HepG2 (cell line): Measurements from ENCODE around the gene DIP2C. TPM values are rescaled to one million over a fixed set of nuclear protein-coding genes. Genes with fewer than 3 reads are reported as not detected.

ENCODE experiments used
- ATF4 ChIP-seq, 2 experiments: fragments of 450-650 bp in 1 of 2; sonication (generic) in 1 of 2; formaldehyde crosslinking; IDR thresholded peaks; 2 replicates each; pipeline versions ENCODE4 v1.5.0 to v1.8.0; 2020 to 2022; ENCODE audit warnings: mild to moderate bottlenecking in 1 of 2, missing genetic modification reagents in 1 of 2
- CREB1 ChIP-seq, 2 experiments: fragments of 450-650 bp in 1 of 2; IDR thresholded peaks; 2 replicates each; pipeline ENCODE4 v1.6.1; 2016 to 2017; ENCODE audit warnings: control low read depth in 1 of 2, mild to moderate bottlenecking in 1 of 2, missing compliant biosample characterization in 1 of 2, missing genetic modification characterization in 1 of 2
- HNRNPL ChIP-seq: fragments of 200-400 bp; formaldehyde crosslinking; IDR thresholded peaks from 2 replicates; pipeline ENCODE4 v1.6.1; 2017; ENCODE audit warnings: mild to moderate bottlenecking, low read depth, low read length
- ISL2 ChIP-seq: sonication (generic); formaldehyde crosslinking; IDR thresholded peaks from 2 replicates; pipeline ENCODE4 v1.5.0; 2020; ENCODE audit warnings: missing genetic modification reagents
- KDM4B ChIP-seq: sonication (generic); formaldehyde crosslinking; IDR thresholded peaks from 2 replicates; pipeline ENCODE4 v1.4.0; 2020; ENCODE audit warnings: missing genetic modification reagents
- MIER3 ChIP-seq: IDR thresholded peaks from 2 replicates; pipeline ENCODE4 v1.6.1; 2016; ENCODE audit warnings: missing compliant biosample characterization, borderline replicate concordance
- POGK ChIP-seq: sonication (generic); formaldehyde crosslinking; conservative IDR thresholded peaks from 2 replicates; pipeline ENCODE4 v1.8.0; 2022; ENCODE audit warnings: mild to moderate bottlenecking, moderate library complexity, missing genetic modification reagents
- RBFOX2 ChIP-seq: fragments of 200-400 bp; formaldehyde crosslinking; IDR thresholded peaks from 2 replicates; pipeline ENCODE4 v1.6.1; 2017; ENCODE audit warnings: low read depth, mild to moderate bottlenecking, low read length
- RBM39 ChIP-seq: fragments of 200-400 bp; formaldehyde crosslinking; IDR thresholded peaks from one replicate; pipeline ENCODE4 v1.6.1; 2018; ENCODE audit warnings: antibody characterized with exemption, mild to moderate bottlenecking, low read depth, low read length; ENCODE audit not compliant: poor library complexity, severe bottlenecking
- REPIN1 ChIP-seq: sonication (generic); formaldehyde crosslinking; IDR thresholded peaks from 2 replicates; pipeline ENCODE4 v1.8.0; 2022; ENCODE audit warnings: missing genetic modification reagents, low read depth, mild to moderate bottlenecking, borderline replicate concordance
- SKI ChIP-seq: fragments of 450-650 bp; IDR thresholded peaks from one replicate; pipeline ENCODE4 v1.6.1; 2018; ENCODE audit warnings: mild to moderate bottlenecking; ENCODE audit not compliant: partially characterized antibody
- ZBTB40 ChIP-seq, 2 experiments: fragments of 450-650 bp in 1 of 2; sonication (generic) in 1 of 2; formaldehyde crosslinking in 1 of 2; IDR thresholded peaks; 2 replicates each; pipeline versions ENCODE4 v1.6.1 to v1.8.0; 2016 to 2022; ENCODE audit warnings: antibody characterized with exemption in 1 of 2, mild to moderate bottlenecking in 1 of 2, missing genetic modification reagents in 1 of 2
- ZKSCAN8 ChIP-seq: IDR thresholded peaks from 2 replicates; pipeline ENCODE4 v1.6.1; 2016; ENCODE audit warnings: borderline replicate concordance, missing genetic modification reagents, missing compliant biosample characterization
- ZNF17 ChIP-seq: sonication (generic); formaldehyde crosslinking; IDR thresholded peaks from 2 replicates; pipeline ENCODE4 v1.5.0; 2020; ENCODE audit warnings: mild to moderate bottlenecking, missing genetic modification reagents
- ZNF44 ChIP-seq: sonication (generic); formaldehyde crosslinking; IDR thresholded peaks from 2 replicates; pipeline ENCODE4 v1.5.1; 2020; ENCODE audit warnings: mild to moderate bottlenecking, missing genetic modification reagents
- ZNF720 ChIP-seq: sonication (generic); formaldehyde crosslinking; IDR thresholded peaks from 2 replicates; pipeline ENCODE4 v1.4.0; 2020; ENCODE audit warnings: missing genetic modification reagents
- polyA plus RNA-seq, 8 experiments: library from polyadenylated mRNA; depleted of rRNA in 3 of 8; stranded (reverse) in 7 of 8; unstranded in 1 of 8; fragments of >200 nt; fragmentation: Illumina TruSeq in 4 of 8; extraction: Trizol in 4 of 8; gene quantifications; 2 replicates each; pipeline versions ENCODE4 v1.2.1 to v1.2.3, GENCODE V29; 2011 to 2016; ENCODE audit warnings: low read depth in 4 of 8, missing spikeins in 1 of 8, mixed read lengths in 1 of 8; ENCODE audit not compliant: insufficient read depth in 1 of 8
- total RNA-seq, 5 experiments: library from RNA; depleted of rRNA; stranded (reverse); fragments of >200 nt; fragmentation: Illumina TruSeq; extraction: Trizol; gene quantifications; 2 replicates each; pipeline ENCODE4 v1.2.3, GENCODE V29; 2016; ENCODE audit warnings: low read depth in 1 of 5

Gene DIP2C
- total and polyA plus RNA-seq, 2 of the 13 experiments (the other 11 are each of a cell fraction or from before 2014, with no cell fraction given) = 2.2 to 2.7 TPM

- no peak for TF ChIP-seq ZBTB40 (IDR thresholded peaks at IDR 0.05)
- TF ChIP-seq ZBTB40 (CRISPR knock-in tag; IDR thresholded peaks at IDR 0.05) = no peak
- TF ChIP-seq ZNF720 (CRISPR knock-in tag) = no peak
- TF ChIP-seq ZNF44 (CRISPR knock-in tag) = no peak
- TF ChIP-seq SKI = no peak
- no peak for TF ChIP-seq ZKSCAN8
- no peak for TF ChIP-seq CREB1 (IDR thresholded peaks at IDR 0.05)
- TF ChIP-seq CREB1 (CRISPR knock-in tag; IDR thresholded peaks at IDR 0.05) = no peak
- 0 out of 2 replicates have a peak, but pooled peaks have one; percentile 20 for TF ChIP-seq KDM4B (CRISPR knock-in tag)
- TF ChIP-seq ATF4 (CRISPR knock-in tag; IDR thresholded peaks at IDR 0.05) = no peak
- TF ChIP-seq RBM39 = no peak
- 0 out of 2 replicates have a peak, but pooled peaks have one; percentile 44 for TF ChIP-seq REPIN1 (CRISPR knock-in tag)
- 0 out of 2 replicates have a peak, but pooled peaks have one; percentile 27 for TF ChIP-seq POGK
- TF ChIP-seq ZNF17 (CRISPR knock-in tag) = no peak
- TF ChIP-seq HNRNPL = 0 out of 2 replicates have a peak, but pooled peaks have one; percentile 31
- TF ChIP-seq MIER3 (CRISPR knock-in tag) = 0 out of 2 replicates have a peak, but pooled peaks have one; percentile 50
- no peak for TF ChIP-seq ISL2 (CRISPR knock-in tag)
- no peak for TF ChIP-seq RBFOX2
These were observed 178.2 kb downstream of the DIP2C start (continued) for GRCh38 chr10:511101-511848.
